Activated naive CD4-positive, alpha-beta T cell treated with anti-CD3 and anti-CD28 coated beads for 36 hours (primary cell): ENCODE results near the gene TTC14. TPM values are rescaled to one million over a fixed set of nuclear protein-coding genes. Genes with fewer than 3 reads are reported as not detected.

Source experiments
- CTCF ChIA-PET: fragments of 350-600 bp; sonication (Branson Sonifier 250); formaldehyde crosslinking; loops from one replicate; lab custom pipeline; 2021; ENCODE audit warnings: antibody characterized with exemption; lab: Charles Lee
- DNase-seq: peaks from one replicate; pipeline ENCODE4 v3.0.0-alpha.2; 2020
- H3K27ac Mint-ChIP-seq: one replicate; pipeline ENCODE4 v1.8.0; 2021; ENCODE audit warnings: mild to moderate bottlenecking, mixed read lengths
- H3K27me3 Mint-ChIP-seq: one replicate; pipeline ENCODE4 v1.8.0; 2021; ENCODE audit warnings: low read depth, mixed read lengths
- H3K36me3 Mint-ChIP-seq: one replicate; pipeline ENCODE4 v1.8.0; 2021; ENCODE audit warnings: low read depth, mixed read lengths
- H3K4me1 Mint-ChIP-seq: one replicate; pipeline ENCODE4 v1.8.0; 2021; ENCODE audit warnings: low read depth, mixed read lengths
- H3K4me3 Mint-ChIP-seq: one replicate; pipeline ENCODE4 v1.8.0; 2021; ENCODE audit warnings: mild to moderate bottlenecking, moderate library complexity, mixed read lengths
- H3K9me3 Mint-ChIP-seq: one replicate; pipeline ENCODE4 v1.8.0; 2021; ENCODE audit warnings: mixed read lengths
- intact Hi-C: fragments of 100-400 bp; cut with micrococcal nuclease; formaldehyde crosslinking; loops from one replicate; pipeline ENCODE4 v1.15.1; 2023
- total RNA-seq, 2 experiments: library from RNA; stranded (reverse); gene quantifications; one replicate each; pipeline ENCODE4 v1.2.3, GENCODE V29; 2021

TTC14 gene
- total RNA-seq, 2 experiments from 2014 or later = 51.7 to 52.4 TPM

DNA sequence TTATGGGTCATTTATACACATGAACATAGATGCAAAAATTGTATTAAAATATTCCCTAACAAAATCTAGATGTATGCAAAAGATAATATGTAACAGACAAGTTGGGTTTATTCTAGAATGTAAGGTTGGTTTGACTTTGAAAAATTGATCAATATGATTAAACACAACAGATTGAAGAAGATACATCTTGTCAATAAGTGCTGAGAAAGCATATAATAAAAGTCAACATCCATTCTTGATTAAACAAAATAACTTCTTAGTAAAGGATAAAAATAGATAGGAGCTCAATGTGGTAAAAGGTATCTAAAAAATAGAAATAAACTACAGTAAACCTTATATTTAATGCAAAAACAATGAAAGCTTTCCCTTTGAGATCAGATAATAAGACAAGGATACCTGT is 39.0 kb downstream of the TTC14 start:
- CTCF ChIA-PET = no interaction called here
- H3K9me3 Mint-ChIP-seq = no peaks in the 10 kb centered on the region
- H3K36me3 Mint-ChIP-seq = no peaks in the 10 kb centered on the region
- no peak for DNase-seq
- no peaks in the 10 kb centered on the region for H3K4me1 Mint-ChIP-seq
- H3K27me3 Mint-ChIP-seq = peaks cover 35% of the 10 kb centered on the region
- H3K4me3 Mint-ChIP-seq = no peak overlapping the region
- H3K27ac Mint-ChIP-seq = no peak overlapping the region
- intact Hi-C loops = no loop called here

- DNase-seq = no peak
- intact Hi-C loops = no loop called here
- Mint-ChIP-seq H3K27ac (no peak overlapping the region), H3K9me3 (no peaks in the 10 kb centered on the region), H3K4me1 (no peaks in the 10 kb centered on the region), H3K36me3 (no peaks in the 10 kb centered on the region), H3K4me3 (no peak overlapping the region), H3K27me3 (peaks cover 36% of the 10 kb centered on the region)
- CTCF ChIA-PET = no interaction called here
Measured at GRCh38 chr3:180646187-180646790, 44.3 kb downstream of the TTC14 start.

DNA sequence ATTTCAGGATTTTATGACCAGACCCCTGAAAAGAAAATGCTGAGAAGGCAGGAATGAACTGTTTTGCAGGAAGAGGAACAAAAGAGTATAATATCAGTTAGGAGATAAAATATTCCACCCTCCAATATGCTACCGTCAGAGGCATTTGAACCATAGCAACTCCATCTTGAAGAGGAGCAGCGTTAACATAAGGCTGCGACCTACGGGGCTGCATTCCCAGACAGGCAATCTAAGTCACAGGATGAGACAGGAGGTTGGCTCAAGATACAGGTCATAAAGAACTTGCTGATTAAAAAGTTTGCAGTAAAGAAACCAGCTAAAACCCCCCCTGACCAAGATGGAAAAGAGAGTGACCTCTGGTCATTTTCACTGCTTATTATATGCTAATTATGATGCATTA is 54.4 kb downstream of the TTC14 start:
- Mint-ChIP-seq H3K27me3 (peaks cover 27% of the 10 kb centered on the region), H3K4me3 (no peak overlapping the region), H3K27ac (no peak overlapping the region), H3K36me3 (no peaks in the 10 kb centered on the region), H3K4me1 (no peaks in the 10 kb centered on the region), H3K9me3 (no peaks in the 10 kb centered on the region)
- CTCF ChIA-PET = no interaction called here
- DNase-seq = no peak
- intact Hi-C loops = no loop called here

DNA sequence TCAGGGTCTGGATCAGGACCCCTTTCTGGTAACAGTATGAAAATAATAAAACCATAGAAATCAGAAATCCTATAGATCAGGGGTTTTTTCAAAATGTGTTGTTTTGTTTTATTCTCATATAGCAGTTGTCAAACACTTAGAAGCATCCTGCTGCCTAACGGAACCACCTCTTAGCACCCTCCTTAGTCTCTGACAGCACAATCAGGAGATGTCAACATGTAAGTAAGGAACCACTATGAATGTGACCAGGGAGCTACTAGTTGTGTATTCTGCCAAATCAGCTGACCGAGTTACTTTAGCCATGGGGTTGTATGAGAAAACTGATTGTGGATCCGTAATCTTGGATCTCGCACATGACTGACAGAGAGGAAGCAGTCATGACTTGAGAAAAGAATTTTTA is 55.1 kb downstream of the TTC14 start:
- H3K4me3 Mint-ChIP-seq = no peak overlapping the region
- CTCF ChIA-PET = no interaction called here
- H3K9me3 Mint-ChIP-seq = no peaks in the 10 kb centered on the region
- no peaks in the 10 kb centered on the region for H3K36me3 Mint-ChIP-seq
- no peak for DNase-seq
- peaks cover 27% of the 10 kb centered on the region for H3K27me3 Mint-ChIP-seq
- intact Hi-C loops = no loop called here
- no peaks in the 10 kb centered on the region for H3K4me1 Mint-ChIP-seq
- no peak overlapping the region for H3K27ac Mint-ChIP-seq

Other genes starting within 250 kb of the TTC14 start
- gene CCDC39, start 77.3 kb downstream of the TTC14 start, total RNA-seq = not detected